ENCODE results near the gene SAMD13.

DNA sequence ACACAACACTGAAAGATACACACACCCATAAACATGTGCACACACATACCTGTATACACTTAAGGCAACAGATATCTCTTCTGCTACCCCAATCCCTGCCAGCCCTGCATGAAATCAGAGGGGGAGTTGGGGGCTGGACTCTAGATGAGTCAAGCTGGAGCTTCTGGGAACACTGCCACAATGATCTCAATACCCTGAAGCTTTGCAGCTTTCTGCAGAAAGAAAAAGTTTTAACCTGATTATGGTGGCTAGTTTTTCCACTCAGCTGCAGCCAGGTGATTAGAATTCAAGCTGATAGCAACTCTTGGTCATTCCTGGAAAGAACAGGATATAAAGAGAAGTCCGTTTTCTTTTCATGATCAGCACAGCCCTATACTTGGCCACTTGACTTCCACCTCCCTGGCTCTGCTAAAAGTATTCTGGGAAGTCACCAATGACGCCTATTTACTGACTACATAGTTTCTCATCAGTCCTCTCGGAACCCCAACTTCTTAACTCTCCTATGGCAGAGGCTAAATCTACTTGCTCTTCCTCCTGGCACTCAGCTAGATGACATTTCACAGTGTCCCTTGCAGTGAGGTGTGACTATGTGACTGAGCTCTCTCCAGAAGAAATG lies 76.1 kb downstream of the SAMD13 start:
- no peak for TF ChIP-seq CHD4 (IDR thresholded peaks at IDR 0.05)
- TF ChIP-seq, protein P1, sequence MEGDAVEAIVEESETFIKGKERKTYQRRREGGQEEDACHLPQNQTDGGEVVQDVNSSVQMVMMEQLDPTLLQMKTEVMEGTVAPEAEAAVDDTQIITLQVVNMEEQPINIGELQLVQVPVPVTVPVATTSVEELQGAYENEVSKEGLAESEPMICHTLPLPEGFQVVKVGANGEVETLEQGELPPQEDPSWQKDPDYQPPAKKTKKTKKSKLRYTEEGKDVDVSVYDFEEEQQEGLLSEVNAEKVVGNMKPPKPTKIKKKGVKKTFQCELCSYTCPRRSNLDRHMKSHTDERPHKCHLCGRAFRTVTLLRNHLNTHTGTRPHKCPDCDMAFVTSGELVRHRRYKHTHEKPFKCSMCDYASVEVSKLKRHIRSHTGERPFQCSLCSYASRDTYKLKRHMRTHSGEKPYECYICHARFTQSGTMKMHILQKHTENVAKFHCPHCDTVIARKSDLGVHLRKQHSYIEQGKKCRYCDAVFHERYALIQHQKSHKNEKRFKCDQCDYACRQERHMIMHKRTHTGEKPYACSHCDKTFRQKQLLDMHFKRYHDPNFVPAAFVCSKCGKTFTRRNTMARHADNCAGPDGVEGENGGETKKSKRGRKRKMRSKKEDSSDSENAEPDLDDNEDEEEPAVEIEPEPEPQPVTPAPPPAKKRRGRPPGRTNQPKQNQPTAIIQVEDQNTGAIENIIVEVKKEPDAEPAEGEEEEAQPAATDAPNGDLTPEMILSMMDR (IDR thresholded peaks at IDR 0.05 in 2 of 3, conservative IDR thresholded peaks at IDR 0.05 in 1 of 3; ENCODE audit: control insufficient read depth in 2 of 3, extremely low read depth in 1 of 3, insufficient read depth in 1 of 3, low read depth in 3 of 3, low read length in 3 of 3), result no peak

All from GM12878 (cell line).